HFF-Myc (cell line): ENCODE data around the gene CYTH3.

ENCODE experiments used
- DNase-seq: peaks from one replicate; pipeline ENCODE4 v3.0.0-alpha.2; 2011; ENCODE audit warnings: low read depth; ENCODE audit errors: extremely low read depth
- H3K4me3 ChIP-seq: replicated peaks from 2 replicates; pipeline ENCODE4 v1.5.1; 2011; ENCODE audit warnings: low read depth, mild to moderate bottlenecking, control low read depth, low read length
- CTCF ChIP-seq: IDR thresholded peaks from 2 replicates; pipeline ENCODE4 v1.5.1; 2012; ENCODE audit warnings: mild to moderate bottlenecking, low read depth, low read length, control low read depth; ENCODE audit errors: missing control alignments

The CYTH3 gene

GRCh38 chr7:6182993-6183392 is 89.4 kb downstream of the CYTH3 start:
- no peak for TF ChIP-seq CTCF
- DNase-seq, result no peak
- no peak overlapping the region for H3K4me3 ChIP-seq

GRCh38 chr7:6181136-6181535 is 91.3 kb downstream of the CYTH3 start:
- no peak for TF ChIP-seq CTCF
- no peak overlapping the region for H3K4me3 ChIP-seq
- DNase-seq, result no peak

GRCh38 chr7:6180344-6180725 is 92.1 kb downstream of the CYTH3 start:
- TF ChIP-seq CTCF, result no peak
- no peak overlapping the region for H3K4me3 ChIP-seq
- DNase-seq, result no peak

- no peak for DNase-seq
- no peak overlapping the region for H3K4me3 ChIP-seq
- no peak for TF ChIP-seq CTCF
Observed at GRCh38 chr7:6179620-6180343, 92.6 kb downstream of the CYTH3 start.

- TF ChIP-seq CTCF, result no peak
- no peak for DNase-seq
- no peak overlapping the region for H3K4me3 ChIP-seq
Observed at GRCh38 chr7:6178298-6179029, 94.0 kb downstream of the CYTH3 start.

- no peak for DNase-seq
- no peak overlapping the region for H3K4me3 ChIP-seq
- no peak for TF ChIP-seq CTCF
Observed at GRCh38 chr7:6175645-6176044, 96.8 kb downstream of the CYTH3 start.
